Measurements from ENCODE around the gene ITFG1.

Gene ITFG1

GRCh38 chr16:47388705-47389104 lies 72.2 kb downstream of the ITFG1 start:
- in situ Hi-C loops (cut with MboI; ENCODE audit: low sequenced_read_pairs, unreplicated experiment): no loop called here
- DNase-seq (ENCODE audit: low spot score): no peak
- no peak for TF ChIP-seq CTCF (IDR thresholded peaks at IDR 0.05; ENCODE audit: borderline replicate concordance, control extremely low read depth, extremely low read depth, insufficient read depth, missing control alignments)

DNA sequence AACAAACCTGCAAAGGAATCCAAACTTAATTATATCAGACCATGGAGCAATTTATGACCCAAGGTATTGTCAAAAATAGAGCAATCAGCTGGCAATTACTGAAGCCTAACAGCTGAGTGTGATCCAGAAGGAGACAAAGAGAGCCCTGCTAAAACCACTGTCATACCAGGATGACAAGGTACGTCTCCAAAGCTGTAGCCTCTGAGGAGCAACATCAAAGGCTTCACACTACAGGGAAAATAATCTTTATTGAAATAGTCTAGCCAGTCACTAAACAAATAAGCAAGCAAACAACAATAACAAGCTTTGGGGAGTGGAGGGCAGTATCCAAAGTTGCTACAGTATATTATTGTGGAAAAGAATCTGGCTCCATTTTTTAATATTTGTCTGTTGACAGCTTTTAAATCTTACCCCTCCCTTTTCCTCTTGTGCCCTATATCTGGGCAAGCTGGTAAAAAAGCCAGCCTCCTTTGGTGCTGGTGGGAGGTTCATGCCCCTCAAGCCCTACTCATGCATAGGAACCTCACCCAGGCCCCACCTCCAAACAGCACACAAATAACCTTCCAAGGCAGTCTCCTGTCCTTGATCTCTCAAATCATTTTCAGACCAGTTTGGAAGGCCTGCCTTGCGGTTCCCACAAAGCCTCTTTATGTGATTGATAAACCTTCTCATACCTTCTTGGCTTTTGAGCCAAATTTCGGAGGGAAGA lies 73.7 kb downstream of the ITFG1 start:
- no peak for DNase-seq (ENCODE audit: low spot score)
- no peak for TF ChIP-seq CTCF (IDR thresholded peaks at IDR 0.05; ENCODE audit: borderline replicate concordance, control extremely low read depth, extremely low read depth, insufficient read depth, missing control alignments)
- in situ Hi-C loops (cut with MboI; ENCODE audit: low sequenced_read_pairs, unreplicated experiment): no loop called here

DNA sequence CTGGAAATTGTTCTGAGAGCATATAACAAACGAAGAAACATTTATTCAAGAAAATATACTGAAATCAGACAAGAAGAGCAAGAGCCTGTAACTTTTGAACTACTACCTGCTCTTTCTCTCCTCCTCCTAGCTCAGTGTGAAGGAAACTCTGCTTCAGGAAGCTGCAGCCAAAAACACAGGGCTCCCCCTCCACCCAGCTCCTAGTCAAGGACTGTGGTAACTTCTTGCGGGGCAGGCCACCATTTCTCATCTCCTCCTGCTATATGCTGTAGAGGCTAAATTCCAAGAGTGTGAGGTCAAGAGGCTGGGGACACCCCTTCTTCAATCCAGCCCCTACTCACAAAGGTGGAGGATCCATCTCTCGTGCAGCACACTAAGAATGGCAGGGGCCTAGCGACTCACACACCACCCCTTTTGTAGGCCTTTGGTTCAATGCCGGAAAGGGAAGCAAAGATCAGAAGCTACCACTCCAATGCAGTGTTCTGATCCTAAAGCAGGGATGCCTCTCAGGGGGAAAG lies 74.6 kb downstream of the ITFG1 start:
- no peak for TF ChIP-seq CTCF (IDR thresholded peaks at IDR 0.05; ENCODE audit: borderline replicate concordance, control extremely low read depth, extremely low read depth, insufficient read depth, missing control alignments)
- in situ Hi-C loops (cut with MboI; ENCODE audit: low sequenced_read_pairs, unreplicated experiment): no loop called here

GRCh38 chr16:47382362-47382761 lies 78.5 kb downstream of the ITFG1 start:
- TF ChIP-seq CTCF (IDR thresholded peaks at IDR 0.05; ENCODE audit: borderline replicate concordance, control extremely low read depth, extremely low read depth, insufficient read depth, missing control alignments): no peak
- in situ Hi-C loops (cut with MboI; ENCODE audit: low sequenced_read_pairs, unreplicated experiment): no loop called here
- no peak for DNase-seq (ENCODE audit: low spot score)

More for the DNA sequence above, 74.6 kb downstream of the ITFG1 start:
- no peak for DNase-seq (ENCODE audit: low spot score)

- no peak for DNase-seq (ENCODE audit: low spot score)
- in situ Hi-C loops (cut with MboI; ENCODE audit: low sequenced_read_pairs, unreplicated experiment): no loop called here
- TF ChIP-seq CTCF (IDR thresholded peaks at IDR 0.05; ENCODE audit: borderline replicate concordance, control extremely low read depth, extremely low read depth, insufficient read depth, missing control alignments): no peak
These were observed 83.7 kb downstream of the ITFG1 start for GRCh38 chr16:47377154-47377553.

GRCh38 chr16:47375423-47375822 lies 85.4 kb downstream of the ITFG1 start:
- DNase-seq (ENCODE audit: low spot score): no peak
- in situ Hi-C loops (cut with MboI; ENCODE audit: low sequenced_read_pairs, unreplicated experiment): no loop called here
- no peak for TF ChIP-seq CTCF (IDR thresholded peaks at IDR 0.05; ENCODE audit: borderline replicate concordance, control extremely low read depth, extremely low read depth, insufficient read depth, missing control alignments)

Data from GM13976 (cell line).